ENCODE results near the gene OR5H14.
"Not testable (repeated sequence)": the region's sequence is repeated elsewhere in the genome, so short reads cannot be mapped to it uniquely, and the experiment has no call there.

The OR5H14 gene

GRCh38 chr3:98147179-98147578 lies at the start of gene OR5H14:
Gene OR5H14 (plus strand): TSS chr3:98147479. CDS start chr3:98149386, 1,907 bp downstream.
- DNase-seq = no peak

- DNase-seq = no peak
Measured at GRCh38 chr3:98099848-98100247, 47.4 kb upstream of the OR5H14 start.

- DNase-seq = no peak
Measured at GRCh38 chr3:98108162-98108561, 39.1 kb upstream of the OR5H14 start.

GRCh38 chr3:98109807-98110549 lies 37.3 kb upstream of the OR5H14 start:
- DNase-seq = no peak

- DNase-seq = no peak
Measured at GRCh38 chr3:98110550-98110908, 36.8 kb upstream of the OR5H14 start.

- no peak for DNase-seq
Measured at GRCh38 chr3:98114264-98114663, 33.0 kb upstream of the OR5H14 start.

GRCh38 chr3:98115717-98116116 lies 31.6 kb upstream of the OR5H14 start:
- no peak for DNase-seq

GRCh38 chr3:98130421-98130820 lies 16.9 kb upstream of the OR5H14 start, which contains the start of gene OR5H1:
Gene OR5H1 (plus strand): TSS chr3:98130721. CDS start chr3:98132698, 1,977 bp downstream.
- DNase-seq = no peak

GRCh38 chr3:98136631-98137030 lies 10.6 kb upstream of the OR5H14 start:
- DNase-seq = no peak

GRCh38 chr3:98137826-98138557 lies 9.3 kb upstream of the OR5H14 start:
- DNase-seq = not testable (repeated sequence)

- DNase-seq = no peak
Measured at GRCh38 chr3:98140531-98140930, 6.7 kb upstream of the OR5H14 start.

- no peak for DNase-seq
Measured at GRCh38 chr3:98148751-98149150, 1.5 kb downstream of the OR5H14 start.

- not testable (repeated sequence) for DNase-seq
Measured at GRCh38 chr3:98149456-98149855, 2.2 kb downstream of the OR5H14 start.

GRCh38 chr3:98151241-98151640 lies 4.0 kb downstream of the OR5H14 start:
- no peak for DNase-seq

- no peak for DNase-seq
Measured at GRCh38 chr3:98166396-98166795, 19.1 kb downstream of the OR5H14 start, which contains the start of gene OR5H15. Gene OR5H15 (plus strand): TSS chr3:98166696. CDS start chr3:98168700, 2,004 bp downstream.

GRCh38 chr3:98171071-98171470 lies 23.8 kb downstream of the OR5H14 start:
- DNase-seq = no peak

- DNase-seq = no peak
Measured at GRCh38 chr3:98172621-98173020, 25.3 kb downstream of the OR5H14 start.

- DNase-seq = no peak
Measured at GRCh38 chr3:98180319-98180890, 33.1 kb downstream of the OR5H14 start.

- DNase-seq = no peak
Measured at GRCh38 chr3:98182196-98182595, 34.9 kb downstream of the OR5H14 start.

GRCh38 chr3:98185180-98185579 lies 37.9 kb downstream of the OR5H14 start:
- no peak for DNase-seq

- DNase-seq = no peak
Measured at GRCh38 chr3:98188545-98188944, 41.3 kb downstream of the OR5H14 start.

- DNase-seq = not testable (repeated sequence)
Measured at GRCh38 chr3:98190911-98191310, 43.6 kb downstream of the OR5H14 start.

- DNase-seq = not testable (repeated sequence)
Measured at GRCh38 chr3:98196293-98196692, 49.0 kb downstream of the OR5H14 start.

GRCh38 chr3:98199020-98199419 lies 51.7 kb downstream of the OR5H14 start:
- DNase-seq = no peak

Data from activated CD4-positive, CD25-positive, alpha-beta regulatory T cell (primary cell).